ENCODE results near the gene PCBP3.
"Not testable (repeated sequence)": the region's sequence is repeated elsewhere in the genome, so short reads cannot be mapped to it uniquely, and the experiment has no call there.

PCBP3 gene

GRCh38 chr21:45801129-45801964 is 157.8 kb downstream of the PCBP3 start:
- no peaks in the 10 kb centered on the region for H3K36me3 Mint-ChIP-seq
- no peak overlapping the region for H3K4me3 Mint-ChIP-seq
- no peaks in the 10 kb centered on the region for H3K9me3 Mint-ChIP-seq
- H3K4me1 Mint-ChIP-seq = no peaks in the 10 kb centered on the region
- no peak overlapping the region for H3K27ac Mint-ChIP-seq
- H3K27me3 Mint-ChIP-seq = no peaks in the 10 kb centered on the region

- H3K36me3 Mint-ChIP-seq = no peaks in the 10 kb centered on the region
- no peak overlapping the region for H3K27ac Mint-ChIP-seq
Observed at GRCh38 chr21:45801989-45802388, 158.5 kb downstream of the PCBP3 start.

GRCh38 chr21:45802425-45802824 is 158.9 kb downstream of the PCBP3 start:
- no peaks in the 10 kb centered on the region for H3K27me3 Mint-ChIP-seq
- H3K4me1 Mint-ChIP-seq = no peaks in the 10 kb centered on the region
- no peak overlapping the region for H3K27ac Mint-ChIP-seq
- H3K4me3 Mint-ChIP-seq = no peak overlapping the region
- no peaks in the 10 kb centered on the region for H3K36me3 Mint-ChIP-seq
- no peaks in the 10 kb centered on the region for H3K9me3 Mint-ChIP-seq

More at GRCh38 chr21:45801989-45802388, 158.5 kb downstream of the PCBP3 start:
- Mint-ChIP-seq H3K27me3 (no peaks in the 10 kb centered on the region), H3K4me3 (no peak overlapping the region), H3K4me1 (no peaks in the 10 kb centered on the region), H3K9me3 (no peaks in the 10 kb centered on the region)

- no peak overlapping the region for H3K4me3 Mint-ChIP-seq
- H3K27ac Mint-ChIP-seq = no peak overlapping the region
- no peaks in the 10 kb centered on the region for H3K9me3 Mint-ChIP-seq
- no peaks in the 10 kb centered on the region for H3K4me1 Mint-ChIP-seq
- no peaks in the 10 kb centered on the region for H3K36me3 Mint-ChIP-seq
- no peaks in the 10 kb centered on the region for H3K27me3 Mint-ChIP-seq
Observed at GRCh38 chr21:45802956-45803617, 159.6 kb downstream of the PCBP3 start.

- Mint-ChIP-seq H3K4me1 (no peaks in the 10 kb centered on the region), H3K36me3 (no peaks in the 10 kb centered on the region), H3K27ac (no peak overlapping the region), H3K9me3 (no peaks in the 10 kb centered on the region), H3K27me3 (no peaks in the 10 kb centered on the region), H3K4me3 (no peak overlapping the region)
Observed at GRCh38 chr21:45803618-45804340, 160.3 kb downstream of the PCBP3 start.

- Mint-ChIP-seq H3K27ac (no peak overlapping the region), H3K4me3 (no peak overlapping the region), H3K9me3 (no peaks in the 10 kb centered on the region), H3K4me1 (no peaks in the 10 kb centered on the region), H3K27me3 (no peaks in the 10 kb centered on the region), H3K36me3 (no peaks in the 10 kb centered on the region)
Observed at GRCh38 chr21:45804809-45805313, 161.3 kb downstream of the PCBP3 start.

- Mint-ChIP-seq H3K9me3 (no peaks in the 10 kb centered on the region), H3K36me3 (no peaks in the 10 kb centered on the region), H3K4me1 (no peaks in the 10 kb centered on the region), H3K27me3 (no peaks in the 10 kb centered on the region), H3K27ac (no peak overlapping the region), H3K4me3 (no peak overlapping the region)
Observed at GRCh38 chr21:45805321-45805720, 161.8 kb downstream of the PCBP3 start.

- H3K27ac Mint-ChIP-seq = no peak overlapping the region
- H3K9me3 Mint-ChIP-seq = no peaks in the 10 kb centered on the region
- H3K4me1 Mint-ChIP-seq = no peaks in the 10 kb centered on the region
- no peaks in the 10 kb centered on the region for H3K27me3 Mint-ChIP-seq
- peaks cover under 1% of the 10 kb centered on the region for H3K36me3 Mint-ChIP-seq
- no peak overlapping the region for H3K4me3 Mint-ChIP-seq
Observed at GRCh38 chr21:45806042-45806441, 162.5 kb downstream of the PCBP3 start.

GRCh38 chr21:45808663-45809062 is 165.1 kb downstream of the PCBP3 start:
- H3K27me3 Mint-ChIP-seq, H3K4me1 Mint-ChIP-seq, H3K36me3 Mint-ChIP-seq, H3K4me3 Mint-ChIP-seq, H3K27ac Mint-ChIP-seq, H3K9me3 Mint-ChIP-seq: not testable (repeated sequence)

GRCh38 chr21:45809421-45809820 is 165.9 kb downstream of the PCBP3 start:
- H3K27ac Mint-ChIP-seq = no peak overlapping the region
- no peaks in the 10 kb centered on the region for H3K27me3 Mint-ChIP-seq
- H3K36me3 Mint-ChIP-seq = peaks cover 6% of the 10 kb centered on the region
- H3K4me1 Mint-ChIP-seq = peaks cover 3% of the 10 kb centered on the region
- no peak overlapping the region for H3K4me3 Mint-ChIP-seq
- no peaks in the 10 kb centered on the region for H3K9me3 Mint-ChIP-seq

- H3K27ac Mint-ChIP-seq = no peak overlapping the region
- no peaks in the 10 kb centered on the region for H3K9me3 Mint-ChIP-seq
- peaks cover 3% of the 10 kb centered on the region for H3K4me1 Mint-ChIP-seq
- no peak overlapping the region for H3K4me3 Mint-ChIP-seq
- H3K36me3 Mint-ChIP-seq = peaks cover 6% of the 10 kb centered on the region
- no peaks in the 10 kb centered on the region for H3K27me3 Mint-ChIP-seq
Observed at GRCh38 chr21:45811136-45811535, 167.6 kb downstream of the PCBP3 start.

GRCh38 chr21:45814210-45814940 is 170.8 kb downstream of the PCBP3 start:
- H3K9me3 Mint-ChIP-seq, H3K4me3 Mint-ChIP-seq, H3K27me3 Mint-ChIP-seq, H3K27ac Mint-ChIP-seq: not testable (repeated sequence)
- Mint-ChIP-seq H3K36me3 (peaks cover 11% of the 10 kb centered on the region), H3K4me1 (peaks cover 26% of the 10 kb centered on the region)

- not testable (repeated sequence) for H3K9me3 Mint-ChIP-seq, H3K27ac Mint-ChIP-seq, H3K4me3 Mint-ChIP-seq, H3K27me3 Mint-ChIP-seq
- H3K36me3 Mint-ChIP-seq = peaks cover 11% of the 10 kb centered on the region
- peaks cover 39% of the 10 kb centered on the region for H3K4me1 Mint-ChIP-seq
Observed at GRCh38 chr21:45815781-45816180, 172.3 kb downstream of the PCBP3 start.

GRCh38 chr21:45816794-45817193 is 173.3 kb downstream of the PCBP3 start:
- Mint-ChIP-seq H3K4me1 (peaks cover 45% of the 10 kb centered on the region), H3K27me3 (no peaks in the 10 kb centered on the region), H3K27ac (peak overlapping the region; percentile 82), H3K9me3 (peaks cover 5% of the 10 kb centered on the region), H3K4me3 (no peak overlapping the region), H3K36me3 (peaks cover 7% of the 10 kb centered on the region)

- H3K9me3 Mint-ChIP-seq = peaks cover 5% of the 10 kb centered on the region
- no peak overlapping the region for H3K4me3 Mint-ChIP-seq
- peaks cover 7% of the 10 kb centered on the region for H3K36me3 Mint-ChIP-seq
- H3K27ac Mint-ChIP-seq = peak overlapping the region; percentile 82
- no peaks in the 10 kb centered on the region for H3K27me3 Mint-ChIP-seq
- H3K4me1 Mint-ChIP-seq = peaks cover 49% of the 10 kb centered on the region
Observed at GRCh38 chr21:45817345-45817744, 173.8 kb downstream of the PCBP3 start.
